Mammary epithelial cell (primary cell): Measurements from ENCODE around the gene ATP11A.

ENCODE experiments used
- CTCF ChIP-seq, 2 donors: IDR thresholded peaks in 1 of 2; conservative IDR thresholded peaks in 1 of 2; 2 replicates each; pipeline ENCODE4 v1.5.1; 2011 to 2012; ENCODE audit warnings: inconsistent platforms in 2 of 2, low read length in 2 of 2, mild to moderate bottlenecking in 2 of 2, control low read depth in 1 of 2, low read depth in 1 of 2; ENCODE audit not compliant: insufficient read depth in 1 of 2; ENCODE audit errors: extremely low read depth in 1 of 2
- EZH2 ChIP-seq: IDR thresholded peaks from 2 replicates; pipeline ENCODE4 v1.6.1; 2012; ENCODE audit warnings: low read length, inconsistent platforms, borderline replicate concordance

GRCh38 chr13:112775791-112776279 is 86.0 kb downstream of the ATP11A start:
- no peak for TF ChIP-seq CTCF (conservative IDR thresholded peaks at IDR 0.05 in 1 of 2, IDR thresholded peaks at IDR 0.05 in 1 of 2; ENCODE audit: extremely low read depth in 1 of 2, insufficient read depth in 1 of 2, low read depth in 1 of 2, low read length in 2 of 2)
- TF ChIP-seq EZH2, result no peak
